CD4-positive, alpha-beta T cell treated with Interferon gamma for 1 hour (primary cell): ENCODE measurements around the gene SYNDIG1L.
A peak's percentile ranks its signal among the peaks of the same experiment; 100 is the strongest.
"Not testable (repeated sequence)": the region's sequence is repeated elsewhere in the genome, so short reads cannot be mapped to it uniquely, and the experiment has no call there.

Experiments
- DNase-seq: peaks from one replicate; pipeline ENCODE4 v3.0.0-alpha.2; 2020

SYNDIG1L gene

GRCh38 chr14:74401504-74402241 lies 24.3 kb downstream of the SYNDIG1L start:
- peak; percentile 84 for DNase-seq

- no peak for DNase-seq
Measured at GRCh38 chr14:74400919-74401503, 25.0 kb downstream of the SYNDIG1L start.

GRCh38 chr14:74400031-74400685 lies 25.9 kb downstream of the SYNDIG1L start:
- DNase-seq: no peak

GRCh38 chr14:74395094-74395493 lies 30.9 kb downstream of the SYNDIG1L start:
- no peak for DNase-seq

GRCh38 chr14:74394549-74394948 lies 31.5 kb downstream of the SYNDIG1L start:
- DNase-seq: no peak

GRCh38 chr14:74392616-74393570 lies 33.1 kb downstream of the SYNDIG1L start:
- DNase-seq: no peak

- no peak for DNase-seq
Measured at GRCh38 chr14:74391479-74391878, 34.5 kb downstream of the SYNDIG1L start.

GRCh38 chr14:74390505-74390904 lies 35.5 kb downstream of the SYNDIG1L start:
- DNase-seq: not testable (repeated sequence)

- no peak for DNase-seq
Measured at GRCh38 chr14:74389980-74390379, 36.0 kb downstream of the SYNDIG1L start.

- no peak for DNase-seq
Measured at GRCh38 chr14:74382231-74382630, 43.8 kb downstream of the SYNDIG1L start.

GRCh38 chr14:74381571-74381970 lies 44.4 kb downstream of the SYNDIG1L start:
- DNase-seq: not testable (repeated sequence)

- no peak for DNase-seq
Measured at GRCh38 chr14:74380845-74381244, 45.2 kb downstream of the SYNDIG1L start.

- no peak for DNase-seq
Measured at GRCh38 chr14:74380172-74380571, 45.8 kb downstream of the SYNDIG1L start.

GRCh38 chr14:74377976-74378690 lies 47.9 kb downstream of the SYNDIG1L start:
- no peak for DNase-seq

GRCh38 chr14:74368441-74368840 lies 57.6 kb downstream of the SYNDIG1L start:
- DNase-seq: no peak

GRCh38 chr14:74368026-74368425 lies 58.0 kb downstream of the SYNDIG1L start:
- DNase-seq: no peak

- no peak for DNase-seq
Measured at GRCh38 chr14:74364271-74364880, 61.6 kb downstream of the SYNDIG1L start.

GRCh38 chr14:74362361-74362915 lies 63.6 kb downstream of the SYNDIG1L start:
- DNase-seq: peak; percentile 58

- no peak for DNase-seq
Measured at GRCh38 chr14:74360163-74360562, 65.8 kb downstream of the SYNDIG1L start.

GRCh38 chr14:74358176-74358829 lies 67.7 kb downstream of the SYNDIG1L start:
- DNase-seq: no peak

- DNase-seq: no peak
Measured at GRCh38 chr14:74357585-74357984, 68.4 kb downstream of the SYNDIG1L start.
